ENCODE results near the gene KDM6A.

- TF ChIP-seq CTCF (optimal IDR thresholded peaks at IDR 0.05 in 1 of 3, IDR thresholded peaks at IDR 0.05 in 1 of 3, conservative IDR thresholded peaks at IDR 0.05 in 1 of 3; ENCODE audit: extremely low read depth in 1 of 3, insufficient read depth in 2 of 3, low read length in 3 of 3) (no peak), EZH2 (IDR thresholded peaks at IDR 0.05; ENCODE audit: low read length) (no peak)
These were observed 18.7 kb downstream of the KDM6A start for GRCh38 chrX:44891642-44892041.
